Activated CD8-positive, alpha-beta T cell treated with anti-CD3 and anti-CD28 coated beads for 36 hours (primary cell): Measurements from ENCODE around the gene WFIKKN2. TPM values are rescaled to one million over a fixed set of nuclear protein-coding genes. Genes with fewer than 3 reads are reported as not detected.
A peak's percentile ranks its signal among the peaks of the same experiment; 100 is the strongest.

Experiments used
- ATAC-seq: fragments of 200-7000 bp; cut with Tn5 transposase; one replicate; pipeline ENCODE4 v1.10.0; 2021; ENCODE audit warnings: mild to moderate bottlenecking, moderate library complexity
- CTCF ChIA-PET: fragments of 350-600 bp; sonication (Branson Sonifier 250); formaldehyde crosslinking; loops from one replicate; lab custom pipeline; 2021; ENCODE audit warnings: antibody characterized with exemption; lab: Charles Lee
- POLR2A ChIA-PET: fragments of 350-600 bp; sonication (Branson Sonifier 250); formaldehyde crosslinking; loops from one replicate; lab custom pipeline; 2021; ENCODE audit warnings: antibody characterized with exemption; lab: Charles Lee
- DNase-seq: peaks from one replicate; pipeline ENCODE4 v3.0.0-alpha.2; 2020
- H3K27ac Mint-ChIP-seq: one replicate; pipeline ENCODE4 v1.8.0; 2021; ENCODE audit warnings: mild to moderate bottlenecking, mixed read lengths
- H3K27me3 Mint-ChIP-seq: one replicate; pipeline ENCODE4 v1.8.0; 2021; ENCODE audit warnings: mixed read lengths
- H3K36me3 Mint-ChIP-seq: one replicate; pipeline ENCODE4 v1.8.0; 2021; ENCODE audit warnings: low read depth, mixed read lengths
- H3K4me1 Mint-ChIP-seq: one replicate; pipeline ENCODE4 v1.8.0; 2021; ENCODE audit warnings: low read depth, mixed read lengths
- H3K4me3 Mint-ChIP-seq: one replicate; pipeline ENCODE4 v1.8.0; 2021; ENCODE audit warnings: mild to moderate bottlenecking, moderate library complexity, mixed read lengths
- H3K9me3 Mint-ChIP-seq: one replicate; pipeline ENCODE4 v1.8.0; 2021; ENCODE audit warnings: mixed read lengths
- CTCF ChIP-seq: fragments of 200-600 bp; IDR thresholded peaks from one replicate; pipeline ENCODE4 v1.8.0; 2022; ENCODE audit warnings: antibody characterized with exemption, mild to moderate bottlenecking
- intact Hi-C: fragments of 100-400 bp; cut with micrococcal nuclease; formaldehyde crosslinking; loops from one replicate; pipeline ENCODE4 v1.10.0; 2022
- total RNA-seq, 2 experiments: library from RNA; stranded (reverse); gene quantifications; one replicate each; pipeline ENCODE4 v1.2.3, GENCODE V29; 2021

WFIKKN2 gene
- total RNA-seq, 2 experiments from 2014 or later = not detected

GRCh38 chr17:50865060-50865867 is 29.9 kb downstream of the WFIKKN2 start:
- intact Hi-C loops = loop anchor here (10.0 kb wide), 1 partner anchor 290 kb away; the partner anchor contains the start of gene NME1
- DNase-seq = peak; percentile 65
- H3K4me1 Mint-ChIP-seq = peaks cover 41% of the 10 kb centered on the region

GRCh38 chr17:50865868-50866260 is 30.5 kb downstream of the WFIKKN2 start:
- no peak for ATAC-seq
- POLR2A ChIA-PET = interaction anchor here (0.8 to 6.2 kb wide), 33 partner anchors 8 to 355 kb away, joined by 3 to 135 read pairs (median 6); partner anchors contain the start of genes NME1 and NME2
- DNase-seq = no peak
- Mint-ChIP-seq H3K4me3 (peak overlapping the region; percentile 88), H3K27ac (peak overlapping the region; percentile 78), H3K9me3 (no peaks in the 10 kb centered on the region), H3K4me1 (peaks cover 41% of the 10 kb centered on the region), H3K36me3 (peaks cover 17% of the 10 kb centered on the region), H3K27me3 (no peaks in the 10 kb centered on the region)
- intact Hi-C loops = loop anchor here (10.0 kb wide), 1 partner anchor 289 kb away; the partner anchor contains the start of gene NME1
- CTCF ChIA-PET = interaction anchor here (1.2 to 10.2 kb wide), 10 partner anchors 15 to 282 kb away, joined by 3 to 116 read pairs (median 6); no protein-coding TSS in a partner anchor
- TF ChIP-seq CTCF = no peak

More at GRCh38 chr17:50865060-50865867, 29.9 kb downstream of the WFIKKN2 start:
- Mint-ChIP-seq H3K9me3 (no peaks in the 10 kb centered on the region), H3K36me3 (peaks cover 17% of the 10 kb centered on the region), H3K27me3 (no peaks in the 10 kb centered on the region), H3K4me3 (peak overlapping the region; percentile 88), H3K27ac (peak overlapping the region; percentile 87)
- ATAC-seq = no peak
- ChIA-PET POLR2A (interaction anchor here (0.5 to 6.2 kb wide), 30 partner anchors 9 to 323 kb away, joined by 3 to 135 read pairs (median 6); partner anchors contain the start of genes NME1 and NME2), CTCF (interaction anchor here (1.2 to 10.2 kb wide), 10 partner anchors 9 to 283 kb away, joined by 3 to 116 read pairs (median 8); no protein-coding TSS in a partner anchor)
- no peak for TF ChIP-seq CTCF

GRCh38 chr17:50866261-50866949 is 31.0 kb downstream of the WFIKKN2 start, which contains the start of gene TOB1:
TSS of gene TOB1 (minus strand) at chr17:50866354. CDS start at chr17:50864017, 2,337 bp downstream.
- H3K4me1 Mint-ChIP-seq = peaks cover 43% of the 10 kb centered on the region
- no peaks in the 10 kb centered on the region for H3K27me3 Mint-ChIP-seq
- peak; percentile 81 for ATAC-seq
- peak; percentile 96 for DNase-seq
- no peaks in the 10 kb centered on the region for H3K9me3 Mint-ChIP-seq
- H3K4me3 Mint-ChIP-seq = peak within 1 kb of the TSS; percentile 88
- TF ChIP-seq CTCF = no peak
- CTCF ChIA-PET = interaction anchor here (1.2 to 10.2 kb wide), 13 partner anchors 10 to 282 kb away, joined by 3 to 116 read pairs (median 7); no protein-coding TSS in a partner anchor
- intact Hi-C loops = loop anchor here (10.0 kb wide), 1 partner anchor 288 kb away; the partner anchor contains the start of gene NME1
- peaks cover 16% of the 10 kb centered on the region for H3K36me3 Mint-ChIP-seq
- peak within 1 kb of the TSS; percentile 93 for H3K27ac Mint-ChIP-seq
- POLR2A ChIA-PET = interaction anchor here (0.6 to 6.2 kb wide), 35 partner anchors 9 to 355 kb away, joined by 3 to 135 read pairs (median 5); partner anchors contain the start of genes LUC7L3, NME1 and NME2

GRCh38 chr17:50866950-50867362 is 31.6 kb downstream of the WFIKKN2 start:
- peak overlapping the region; percentile 93 for H3K27ac Mint-ChIP-seq
- H3K4me1 Mint-ChIP-seq = peaks cover 43% of the 10 kb centered on the region
- no peaks in the 10 kb centered on the region for H3K27me3 Mint-ChIP-seq
- ChIA-PET CTCF (interaction anchor here (0.9 to 10.2 kb wide), 9 partner anchors 11 to 89 kb away, joined by 3 to 116 read pairs (median 9); no protein-coding TSS in a partner anchor), POLR2A (interaction anchor here (0.6 to 6.1 kb wide), 25 partner anchors 11 to 356 kb away, joined by 3 to 135 read pairs (median 9); partner anchors contain the start of genes LUC7L3 and NME1)
- TF ChIP-seq CTCF = no peak
- H3K36me3 Mint-ChIP-seq = peaks cover 10% of the 10 kb centered on the region
- ATAC-seq = peak; percentile 15
- DNase-seq = peak; percentile 80
- intact Hi-C loops = loop anchor here (10.0 kb wide), 1 partner anchor 288 kb away; the partner anchor contains the start of gene NME1
- H3K4me3 Mint-ChIP-seq = peak overlapping the region; percentile 88
- no peaks in the 10 kb centered on the region for H3K9me3 Mint-ChIP-seq
